Hematopoietic multipotent progenitor cell (in vitro differentiated cells): ENCODE data around the gene LCP1. TPM values are rescaled to one million over a fixed set of nuclear protein-coding genes. Genes with fewer than 3 reads are reported as not detected.

ENCODE experiments used
- DNase-seq, 3 donors: peaks; one replicate each; pipeline ENCODE4 v3.0.0-alpha.2; 2011 to 2015; ENCODE audit warnings: low read depth in 2 of 3, low spot score in 2 of 3
- total RNA-seq: library from RNA; depleted of rRNA; stranded (reverse); fragments of >200 nt; gene quantifications from one replicate; pipeline ENCODE4 v1.2.3, GENCODE V29; 2012

The LCP1 gene
- total RNA-seq, 1 donor = 179 TPM

GRCh38 chr13:46129955-46130618 is 51.9 kb downstream of the LCP1 start:
- DNase-seq = no peak

- DNase-seq = no peak
Observed at GRCh38 chr13:46129124-46129523, 52.9 kb downstream of the LCP1 start.

GRCh38 chr13:46127358-46128023 is 54.5 kb downstream of the LCP1 start:
- no peak for DNase-seq

- DNase-seq = peak; percentile 42 to 92 (median 80)
Observed at GRCh38 chr13:46126552-46127357, 55.2 kb downstream of the LCP1 start.

GRCh38 chr13:46126056-46126455 is 55.9 kb downstream of the LCP1 start:
- DNase-seq = peak in 1 of 3 donors; percentile 9

- peak in 2 of 3 donors; percentile 76 to 88 for DNase-seq
Observed at GRCh38 chr13:46124967-46125933, 56.7 kb downstream of the LCP1 start.

- peak in 2 of 3 donors; percentile 22 to 32 for DNase-seq
Observed at GRCh38 chr13:46124531-46124966, 57.4 kb downstream of the LCP1 start.

GRCh38 chr13:46122304-46122703 is 59.7 kb downstream of the LCP1 start:
- no peak for DNase-seq

- DNase-seq = no peak
Observed at GRCh38 chr13:46121597-46122163, 60.3 kb downstream of the LCP1 start.

GRCh38 chr13:46121033-46121432 is 60.9 kb downstream of the LCP1 start:
- no peak for DNase-seq

- DNase-seq = peak in 2 of 3 donors; percentile 9 to 24
Observed at GRCh38 chr13:46119883-46120614, 61.9 kb downstream of the LCP1 start.

GRCh38 chr13:46116653-46117502 is 65.1 kb downstream of the LCP1 start:
- DNase-seq = no peak

- DNase-seq = no peak
Observed at GRCh38 chr13:46114613-46115012, 67.4 kb downstream of the LCP1 start.

GRCh38 chr13:46113596-46113995 is 68.4 kb downstream of the LCP1 start:
- DNase-seq = peak in 2 of 3 donors; percentile 35 to 49

GRCh38 chr13:46111151-46111550 is 70.8 kb downstream of the LCP1 start:
- no peak for DNase-seq

- no peak for DNase-seq
Observed at GRCh38 chr13:46109451-46109850, 72.5 kb downstream of the LCP1 start.

- DNase-seq = peak in 1 of 3 donors; percentile 14
Observed at GRCh38 chr13:46106839-46107371, 75.1 kb downstream of the LCP1 start.

GRCh38 chr13:46104868-46105267 is 77.1 kb downstream of the LCP1 start, which contains the start of gene CPB2:
CPB2 (minus strand) TSS chr13:46105033; CDS start chr13:46105009, 24 bp downstream.
- DNase-seq = no peak
